B cell (primary cell): ENCODE results near the gene OASL. TPM values are rescaled to one million over a fixed set of nuclear protein-coding genes. Genes with fewer than 3 reads are reported as not detected.

Experiments
- polyA plus RNA-seq: library from polyadenylated mRNA; depleted of rRNA; stranded (reverse); fragments of >200 nt; gene quantifications from 2 replicates; pipeline ENCODE4 v1.2.3, GENCODE V29; 2012
- small RNA-seq: library from RNA; depleted of rRNA; stranded (forward); fragments of <200 nt; gene quantifications from one replicate; pipeline ENCODE3, GENCODE V24; 2012; ENCODE audit warnings: low replicate concordance, low read depth; ENCODE audit not compliant: insufficient read length
- total RNA-seq, 2 donors: library from RNA; stranded (reverse); fragments of 120-200 nt in 1 of 2; gene quantifications; 1 replicate in 1 of 2; 2 replicates in 1 of 2; pipeline versions ENCODE4 v1.2.3 to v1.2.4, GENCODE V29; 2013 to 2022

OASL gene
- total and polyA plus RNA-seq, 2 donors (not counting 1 experiment from before 2014, with no cell fraction given), result 0.18 to 1.1 TPM

Small RNA genes within 50 kb of the gene (small RNA-seq; reads per million reads assigned to genes)
- not detected for gene AC079602.2

Other genes starting within 250 kb of the OASL start
- gene SPPL3, start 134.9 kb downstream of the OASL start, total RNA-seq, result 43.6 and 53.7 TPM in 2 replicates
- gene SPPL3, start 134.9 kb downstream of the OASL start, polyA plus RNA-seq, result 12.3 and 22.0 TPM in 2 replicates
- gene HNF1A, start 60.7 kb downstream of the OASL start, total RNA-seq, result not detected in 2 replicates
- gene HNF1A, start 60.7 kb downstream of the OASL start, polyA plus RNA-seq, result not detected in 2 replicates
- 18.9 and 20.5 TPM in 2 replicates for gene C12orf43, start 22.8 kb downstream of the OASL start, total RNA-seq
- 6.7 and 7.2 TPM in 2 replicates for gene C12orf43, start 22.8 kb downstream of the OASL start, polyA plus RNA-seq
- 5.3 and 6.8 TPM in 2 replicates for gene P2RX7, start 93.6 kb upstream of the OASL start, total RNA-seq
- gene P2RX7, start 93.6 kb upstream of the OASL start, polyA plus RNA-seq, result 5.0 and 6.3 TPM in 2 replicates
- 27.2 and 30.4 TPM in 2 replicates for gene P2RX4, start 170.9 kb upstream of the OASL start, total RNA-seq
- 29.7 and 31.9 TPM in 2 replicates for gene P2RX4, start 170.9 kb upstream of the OASL start, polyA plus RNA-seq